Inflammatory macrophage treated with lipopolysaccharide for 4 hours (primary cell): Measurements from ENCODE around the gene NFILZ.
"Not testable (repeated sequence)": the region's sequence is repeated elsewhere in the genome, so short reads cannot be mapped to it uniquely, and the experiment has no call there.

ENCODE experiments used
- DNase-seq: peaks from one replicate; pipeline ENCODE4 v3.0.0-alpha.2; 2020

The NFILZ gene

GRCh38 chr19:8611877-8612806, 18.3 kb upstream of the NFILZ start:
- DNase-seq, result no peak

- no peak for DNase-seq
Measured at GRCh38 chr19:8612807-8613171, 17.6 kb upstream of the NFILZ start.

- DNase-seq, result no peak
Measured at GRCh38 chr19:8614455-8614854, 16.0 kb upstream of the NFILZ start.

- no peak for DNase-seq
Measured at GRCh38 chr19:8615024-8615423, 15.4 kb upstream of the NFILZ start.

DNA sequence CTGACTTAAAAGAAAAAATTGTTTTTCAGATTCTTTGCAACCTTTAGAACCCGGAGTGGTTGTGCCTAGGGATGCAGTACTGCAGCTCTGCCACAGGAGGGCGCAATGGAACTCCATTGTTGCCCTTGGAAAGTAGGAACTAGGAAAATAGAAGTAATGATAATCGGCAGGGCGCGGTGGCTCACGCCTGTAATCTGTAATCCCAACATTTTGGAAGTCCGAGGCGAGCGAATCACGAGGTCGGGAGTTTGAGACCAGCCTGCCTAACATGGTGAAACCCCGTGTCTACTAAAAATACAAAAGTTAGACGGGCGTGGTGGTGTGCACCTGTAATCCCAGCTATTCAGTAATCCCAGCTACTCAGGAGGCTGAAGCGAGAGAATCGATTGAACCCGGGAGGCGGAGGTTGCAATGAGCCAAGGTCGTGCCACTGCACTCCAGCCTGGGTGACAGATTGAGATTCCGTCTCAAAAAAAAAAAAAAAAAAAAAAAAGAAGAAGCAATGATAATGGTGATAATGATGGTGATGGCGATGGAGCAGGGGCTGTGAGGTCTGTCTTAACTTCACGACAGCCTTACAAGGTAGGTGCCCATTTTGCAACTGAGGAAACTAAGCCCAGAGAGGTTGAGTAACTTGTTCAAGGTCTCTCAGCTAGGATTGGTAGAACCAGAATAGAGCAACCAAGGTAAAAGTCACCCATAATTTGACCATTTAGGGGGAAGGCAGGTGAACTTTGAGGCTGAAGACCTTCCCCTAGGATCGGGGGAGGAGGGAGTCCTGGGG, 14.4 kb upstream of the NFILZ start:
- peak; percentile 75 for DNase-seq

GRCh38 chr19:8616861-8617260, 13.6 kb upstream of the NFILZ start:
- DNase-seq, result no peak

GRCh38 chr19:8617325-8617724, 13.1 kb upstream of the NFILZ start:
- not testable (repeated sequence) for DNase-seq

DNA sequence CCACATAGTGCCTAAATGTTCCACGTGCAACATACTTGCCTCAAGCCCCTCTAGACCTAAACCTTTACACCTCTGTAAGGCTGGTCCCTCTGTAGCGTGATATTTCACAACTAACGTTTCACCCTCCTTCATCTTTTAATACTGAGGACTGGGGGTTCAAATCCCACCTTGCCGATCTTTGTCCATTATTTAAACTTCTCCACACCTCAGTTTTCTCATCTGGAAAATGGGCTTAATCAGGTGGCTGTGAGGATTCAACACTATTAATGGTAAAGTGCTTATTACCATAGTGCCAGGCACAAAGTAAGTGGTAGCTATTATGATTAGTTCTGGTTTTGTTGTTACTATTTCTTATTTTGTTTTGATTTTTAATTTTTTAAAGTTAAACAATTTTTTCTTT, 12.4 kb upstream of the NFILZ start:
- no peak for DNase-seq

- no peak for DNase-seq
Measured at GRCh38 chr19:8618751-8619150, 11.7 kb upstream of the NFILZ start.

GRCh38 chr19:8622886-8623285, 7.5 kb upstream of the NFILZ start:
- DNase-seq, result not testable (repeated sequence)

GRCh38 chr19:8626842-8627241, 3.6 kb upstream of the NFILZ start:
- DNase-seq, result no peak

- DNase-seq, result no peak
Measured at GRCh38 chr19:8629184-8629583, 1.2 kb upstream of the NFILZ start.

DNA sequence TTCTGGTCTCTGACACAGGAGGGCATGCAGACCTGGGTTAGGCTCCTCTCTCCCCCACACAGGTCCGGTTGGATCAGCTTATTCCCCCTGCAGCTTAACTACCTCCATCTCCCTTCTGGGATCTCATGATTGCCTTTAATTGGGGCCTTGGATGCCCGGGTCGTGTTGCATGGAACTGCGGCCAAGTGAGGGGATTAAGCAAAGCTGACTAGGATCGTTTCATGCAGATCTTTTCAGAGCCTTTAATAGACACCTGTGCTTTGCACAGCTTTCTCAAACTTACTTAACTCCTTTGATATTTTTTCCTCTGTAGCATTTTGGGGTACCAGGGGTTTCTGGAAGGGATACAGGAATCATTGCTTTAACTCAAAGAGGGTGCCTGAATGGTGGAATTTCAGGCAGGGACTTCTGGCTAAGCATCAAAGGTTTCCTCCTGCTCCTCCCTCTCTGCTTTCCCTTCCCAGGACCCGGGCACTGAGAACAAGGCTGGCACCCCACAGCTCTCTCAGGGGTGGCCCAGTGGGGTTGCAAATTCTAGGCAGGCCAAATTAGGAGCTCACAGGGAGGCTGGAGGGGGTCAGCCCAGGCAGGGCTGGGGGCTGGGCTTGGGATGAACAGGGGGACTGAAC, 477 bp downstream of the NFILZ start:
- DNase-seq, result no peak

- no peak for DNase-seq
Measured at GRCh38 chr19:8631425-8631819, 989 bp downstream of the NFILZ start.

- no peak for DNase-seq
Measured at GRCh38 chr19:8635422-8635821, 5.0 kb downstream of the NFILZ start.

- not testable (repeated sequence) for DNase-seq
Measured at GRCh38 chr19:8637070-8637469, 6.6 kb downstream of the NFILZ start.

- DNase-seq, result peak; percentile 79
Measured at GRCh38 chr19:8638078-8638619, 7.7 kb downstream of the NFILZ start.

GRCh38 chr19:8639821-8640401, 9.5 kb downstream of the NFILZ start:
- no peak for DNase-seq

DNA sequence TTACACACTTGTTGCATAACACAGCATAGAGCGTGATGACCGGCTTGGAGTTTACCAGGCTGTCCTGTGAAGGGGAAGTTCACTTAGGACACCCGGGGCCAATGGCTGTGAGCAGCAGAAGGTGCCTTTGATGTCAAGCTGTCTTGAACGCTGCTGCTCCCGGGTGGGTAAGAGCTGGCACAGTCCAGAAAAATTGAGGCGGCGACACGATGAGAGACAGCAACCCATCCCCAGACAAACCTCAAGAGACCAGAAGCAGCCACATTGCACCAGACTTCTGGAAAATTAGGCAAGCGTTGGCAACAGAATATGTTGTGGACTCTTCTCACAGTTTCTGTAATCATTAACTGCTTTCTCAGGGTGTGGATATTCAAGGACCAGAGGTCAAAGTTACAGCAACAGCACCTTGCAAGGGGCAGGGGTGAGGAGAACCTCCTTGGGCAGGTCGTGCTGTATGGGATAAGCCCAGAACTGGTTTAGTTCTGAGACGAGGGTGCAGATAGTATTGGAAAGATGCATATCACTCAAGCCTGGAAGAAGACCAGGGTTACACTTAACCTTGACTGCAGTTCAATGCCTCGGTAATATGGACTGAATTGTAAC, 10.1 kb downstream of the NFILZ start:
- DNase-seq, result peak; percentile 97

- DNase-seq, result no peak
Measured at GRCh38 chr19:8641221-8641907, 10.9 kb downstream of the NFILZ start.

GRCh38 chr19:8641908-8642547, 11.6 kb downstream of the NFILZ start:
- peak; percentile 44 for DNase-seq
